LNCaP clone FGC (cell line): ENCODE data around the gene KMT2A.
"Not testable (repeated sequence)": the region's sequence is repeated elsewhere in the genome, so short reads cannot be mapped to it uniquely, and the experiment has no call there.

ENCODE experiments used
- DNase-seq: peaks from one replicate; pipeline ENCODE4 v3.0.0-alpha.2; 2011; ENCODE audit warnings: low read depth
- H3K4me3 ChIP-seq: 2 replicates; pipeline ENCODE4 v1.5.1; 2011; ENCODE audit warnings: mild to moderate bottlenecking, low read depth, low read length, control low read depth
- TF ChIP-seq, protein P1 (sequence below): IDR thresholded peaks from 2 replicates; pipeline ENCODE4 v1.5.1; 2012; ENCODE audit warnings: mild to moderate bottlenecking; ENCODE audit not compliant: control insufficient read depth, insufficient read depth; ENCODE audit errors: extremely low read depth

The KMT2A gene

DNA sequence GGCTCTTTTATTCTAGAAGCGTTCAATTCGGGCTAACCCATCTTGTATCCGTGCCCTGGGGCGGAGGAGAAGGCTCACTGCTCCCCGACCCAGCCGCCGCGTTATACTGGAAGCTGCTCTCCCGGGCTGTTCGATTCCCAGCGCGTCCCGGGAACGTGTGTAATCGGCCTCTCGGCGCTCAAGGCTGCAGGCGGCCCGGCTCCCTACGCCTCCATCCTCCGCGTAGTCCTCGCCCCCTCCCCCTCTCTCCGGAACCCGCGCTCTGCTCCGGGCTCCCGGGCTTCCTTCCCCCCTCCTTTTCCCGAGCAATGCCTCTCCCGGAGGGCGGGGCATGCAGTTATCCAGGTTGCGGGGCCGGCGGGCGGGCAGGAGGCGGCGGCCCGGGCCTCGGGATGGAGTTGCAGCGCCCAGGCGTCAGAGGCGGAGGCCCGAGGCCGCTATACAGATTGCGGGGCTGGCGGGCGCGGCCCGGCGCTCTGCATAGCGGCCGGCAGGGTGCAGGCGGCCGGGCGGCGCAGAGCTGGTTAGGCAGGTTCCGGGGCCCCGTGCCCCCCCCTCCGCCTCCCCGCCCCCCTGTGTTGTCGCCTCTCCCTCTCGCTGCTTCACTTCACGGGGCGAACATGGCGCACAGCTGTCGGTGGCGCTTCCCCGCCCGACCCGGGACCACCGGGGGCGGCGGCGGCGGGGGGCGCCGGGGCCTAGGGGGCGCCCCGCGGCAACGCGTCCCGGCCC lies at the start of gene KMT2A:
KMT2A (plus strand) TSS at position 600 of the 732 bp plus-strand sequence; CDS start at position 621, 21 bp downstream.
- TF ChIP-seq, protein P1, sequence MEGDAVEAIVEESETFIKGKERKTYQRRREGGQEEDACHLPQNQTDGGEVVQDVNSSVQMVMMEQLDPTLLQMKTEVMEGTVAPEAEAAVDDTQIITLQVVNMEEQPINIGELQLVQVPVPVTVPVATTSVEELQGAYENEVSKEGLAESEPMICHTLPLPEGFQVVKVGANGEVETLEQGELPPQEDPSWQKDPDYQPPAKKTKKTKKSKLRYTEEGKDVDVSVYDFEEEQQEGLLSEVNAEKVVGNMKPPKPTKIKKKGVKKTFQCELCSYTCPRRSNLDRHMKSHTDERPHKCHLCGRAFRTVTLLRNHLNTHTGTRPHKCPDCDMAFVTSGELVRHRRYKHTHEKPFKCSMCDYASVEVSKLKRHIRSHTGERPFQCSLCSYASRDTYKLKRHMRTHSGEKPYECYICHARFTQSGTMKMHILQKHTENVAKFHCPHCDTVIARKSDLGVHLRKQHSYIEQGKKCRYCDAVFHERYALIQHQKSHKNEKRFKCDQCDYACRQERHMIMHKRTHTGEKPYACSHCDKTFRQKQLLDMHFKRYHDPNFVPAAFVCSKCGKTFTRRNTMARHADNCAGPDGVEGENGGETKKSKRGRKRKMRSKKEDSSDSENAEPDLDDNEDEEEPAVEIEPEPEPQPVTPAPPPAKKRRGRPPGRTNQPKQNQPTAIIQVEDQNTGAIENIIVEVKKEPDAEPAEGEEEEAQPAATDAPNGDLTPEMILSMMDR = no peak
- H3K4me3 ChIP-seq = peak within 1 kb of the TSS; percentile 97
- peak; percentile 89 for DNase-seq

DNA sequence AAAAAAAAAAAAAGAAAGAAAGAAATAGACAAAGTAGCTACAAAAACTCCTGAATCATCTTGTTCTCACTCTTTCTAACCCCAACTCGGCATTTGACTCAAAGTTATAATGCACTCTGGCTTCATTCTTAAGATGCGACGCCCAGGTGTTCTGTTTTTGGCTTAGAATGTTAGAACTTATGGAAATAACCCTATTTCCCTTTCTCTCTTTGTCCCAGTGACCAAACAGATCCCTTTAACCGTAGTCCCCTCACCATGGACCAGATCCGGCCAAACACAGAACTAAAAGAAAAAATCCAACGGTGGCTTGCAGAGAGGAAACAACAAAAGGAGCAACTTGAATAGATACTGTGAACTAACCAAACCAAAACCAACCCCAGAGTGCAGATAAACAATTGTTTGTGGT lies 40.2 kb upstream of the KMT2A start:
- DNase-seq = no peak
- no peak overlapping the region for H3K4me3 ChIP-seq
- TF ChIP-seq, protein P1 = no peak

DNA sequence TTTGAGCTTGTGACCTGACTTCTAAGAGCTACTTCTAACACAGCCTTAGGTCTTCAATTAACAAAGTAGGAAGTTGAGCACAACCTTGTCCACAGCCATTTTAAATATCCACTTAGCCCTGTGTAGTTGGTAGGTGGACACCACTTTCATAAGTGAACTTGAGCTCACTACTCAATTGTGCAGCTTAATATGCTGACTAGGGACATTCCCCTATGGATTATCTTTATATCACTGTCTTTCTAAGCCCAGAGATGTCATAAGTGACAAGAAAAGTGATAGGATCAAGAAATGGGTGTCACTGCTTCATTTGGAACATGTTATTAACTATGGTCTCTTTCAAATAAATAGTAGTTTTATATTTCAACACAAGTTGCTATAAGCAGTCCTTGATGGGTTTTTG lies 38.8 kb upstream of the KMT2A start:
- DNase-seq = no peak
- 0 out of 2 replicates have a peak overlapping the region, but pooled peaks have one; percentile 5 for H3K4me3 ChIP-seq
- TF ChIP-seq, protein P1 = no peak

DNA sequence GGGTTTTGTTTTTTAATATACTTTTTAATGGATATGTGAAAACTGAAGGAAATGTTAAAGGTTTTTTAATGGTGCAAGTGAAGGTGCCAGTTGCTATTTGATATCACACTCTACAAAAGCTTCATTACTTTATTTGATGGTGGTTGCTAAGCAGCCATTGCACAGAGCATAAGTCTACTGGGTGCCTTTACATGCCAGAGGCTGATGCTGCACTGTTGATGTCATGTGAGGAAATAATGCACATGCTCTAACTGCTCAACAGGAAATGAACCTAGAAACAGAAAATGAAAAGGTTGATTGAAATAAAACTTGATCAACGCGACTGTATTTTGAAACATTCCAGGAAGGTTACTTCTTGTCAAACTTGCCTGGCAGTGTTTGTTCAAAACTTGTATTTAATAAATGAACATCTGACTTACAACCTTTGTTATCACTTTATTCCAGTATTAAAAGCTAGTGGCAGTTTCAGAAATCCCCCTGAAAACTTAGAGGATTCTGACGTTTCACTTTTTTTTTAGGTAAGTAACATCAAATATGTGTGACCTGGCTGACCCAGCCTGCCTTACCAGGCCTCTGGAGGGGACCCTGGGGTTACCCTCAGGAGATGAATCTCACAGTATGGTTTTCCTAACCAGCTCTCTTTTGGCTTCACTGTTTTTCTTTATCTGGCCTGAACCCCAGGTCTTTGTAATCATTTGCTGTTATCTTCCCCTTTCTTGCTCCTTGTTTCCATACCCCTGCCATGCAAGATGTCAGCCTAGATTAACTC lies 37.3 kb upstream of the KMT2A start:
- TF ChIP-seq, protein P1 = no peak
- DNase-seq = no peak

DNA sequence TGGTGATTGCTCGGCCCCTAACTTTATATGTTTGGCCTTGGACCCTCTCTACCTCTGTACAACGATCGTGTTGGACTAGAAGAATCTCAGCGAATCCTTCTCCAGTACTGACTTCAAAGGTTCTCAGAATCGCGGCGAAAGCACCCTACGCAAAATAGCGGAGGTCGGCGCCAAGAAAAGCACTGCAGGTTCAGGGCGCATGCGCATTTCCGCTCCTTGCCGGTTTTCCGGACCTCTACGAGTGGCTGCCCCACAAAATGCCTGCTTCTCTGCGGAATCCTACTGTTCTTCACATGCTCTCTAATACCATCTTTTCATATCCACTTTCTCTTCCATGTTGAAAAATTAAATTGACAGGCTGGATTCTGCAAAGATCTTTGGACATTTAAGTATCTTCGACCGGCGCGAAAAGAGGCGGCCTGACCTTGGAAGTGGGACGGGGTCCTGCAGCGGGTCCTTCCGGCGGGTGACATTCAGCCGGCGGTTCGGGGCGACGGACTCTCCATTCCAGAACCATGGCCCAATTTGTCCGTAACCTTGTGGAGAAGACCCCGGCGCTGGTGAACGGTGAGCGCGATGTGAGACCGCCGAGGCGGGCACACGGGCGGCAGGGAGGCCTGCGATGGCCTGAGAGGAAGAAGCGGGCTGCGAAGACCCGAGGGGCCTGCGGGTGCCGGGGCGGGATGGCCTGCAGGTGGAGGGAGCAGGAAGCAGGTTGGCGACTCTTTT lies 35.0 kb upstream of the KMT2A start, which contains the start of gene ATP5MG:
ATP5MG (plus strand) TSS at position 456 of the 729 bp plus-strand sequence; CDS start at position 516, 60 bp downstream.
- TF ChIP-seq, protein P1 = no peak
- DNase-seq = peak; percentile 72
- H3K4me3 ChIP-seq = peak within 1 kb of the TSS; percentile 93

More for the DNA sequence above, 37.3 kb upstream of the KMT2A start:
- H3K4me3 ChIP-seq = no peak overlapping the region

DNA sequence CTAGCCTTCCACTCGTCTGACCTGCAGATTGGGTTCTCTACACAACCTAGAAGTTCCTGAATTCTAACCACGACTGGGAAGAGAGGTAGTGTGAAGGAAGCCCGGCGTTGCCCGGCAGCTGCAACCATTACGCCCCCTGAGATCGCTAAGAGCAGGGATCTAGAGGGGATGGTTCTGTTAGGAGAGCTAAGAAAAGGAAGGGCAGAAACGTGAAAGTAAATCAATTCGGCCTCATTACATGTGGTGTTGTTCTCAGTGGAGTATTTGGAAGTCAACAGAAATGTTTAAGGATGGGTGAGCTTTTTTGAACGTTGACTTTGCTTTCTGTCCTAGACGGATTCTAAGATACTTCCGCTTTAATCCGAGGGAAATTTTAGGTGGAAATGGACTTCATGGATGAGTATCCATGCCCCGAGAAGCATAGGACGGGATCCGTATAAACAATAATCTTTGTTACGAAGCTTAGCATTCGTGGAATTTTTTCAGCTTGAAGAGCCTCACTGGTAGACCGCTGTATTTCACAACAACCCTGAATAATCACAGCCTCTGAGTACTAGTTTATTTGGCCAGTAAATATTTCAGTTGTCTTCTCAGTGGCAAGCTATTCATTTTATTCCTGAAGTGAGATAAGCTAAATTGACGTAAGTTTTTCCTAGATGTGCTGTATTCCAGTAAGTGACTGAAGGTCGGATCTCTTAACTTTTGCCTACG lies 34.3 kb upstream of the KMT2A start:
- H3K4me3 ChIP-seq = peak overlapping the region; percentile 93
- no peak for DNase-seq
- TF ChIP-seq, protein P1 = no peak

DNA sequence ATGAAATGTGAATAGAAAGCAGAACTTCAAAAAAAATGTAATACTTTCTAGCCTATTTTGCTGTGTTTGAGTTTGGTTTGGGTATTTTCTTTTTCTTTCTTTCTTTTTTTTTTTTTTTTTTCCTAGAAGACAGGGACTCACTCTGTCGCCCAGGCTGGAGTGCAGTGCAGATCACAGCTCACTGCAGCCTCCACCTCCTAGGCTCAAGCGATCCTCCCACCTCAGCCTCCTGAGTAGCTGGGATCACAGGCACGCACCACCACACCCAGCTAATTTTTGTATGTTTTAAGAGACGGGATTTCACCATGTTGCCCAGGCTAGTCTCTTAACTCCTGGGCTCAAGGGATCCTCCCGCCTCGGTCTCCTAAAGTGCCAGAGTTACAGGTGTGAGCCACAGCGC lies 33.7 kb upstream of the KMT2A start:
- DNase-seq = not testable (repeated sequence)
- H3K4me3 ChIP-seq = peak overlapping the region; percentile 93
